Activated CD4-positive, alpha-beta memory T cell treated with anti-CD3 and anti-CD28 coated beads for 36 hours (primary cell): ENCODE results near the gene MLXIP. TPM values are rescaled to one million over a fixed set of nuclear protein-coding genes. Genes with fewer than 3 reads are reported as not detected.

ENCODE experiments used
- CTCF ChIA-PET: fragments of 350-600 bp; sonication (Branson Sonifier 250); formaldehyde crosslinking; loops from one replicate; lab custom pipeline; 2021; ENCODE audit warnings: antibody characterized with exemption, inconsistent platforms; lab: Charles Lee
- POLR2A ChIA-PET: fragments of 350-600 bp; sonication (Branson Sonifier 250); formaldehyde crosslinking; loops from one replicate; lab custom pipeline; 2021; ENCODE audit warnings: antibody characterized with exemption; lab: Charles Lee
- DNase-seq: peaks from one replicate; pipeline ENCODE4 v3.0.0-alpha.2; 2020
- H3K27ac Mint-ChIP-seq: one replicate; pipeline ENCODE4 v1.8.0; 2021; ENCODE audit warnings: mixed read lengths
- H3K27me3 Mint-ChIP-seq: one replicate; pipeline ENCODE4 v1.8.0; 2021; ENCODE audit warnings: mixed read lengths
- H3K36me3 Mint-ChIP-seq: one replicate; pipeline ENCODE4 v1.8.0; 2021; ENCODE audit warnings: mixed read lengths
- H3K4me1 Mint-ChIP-seq: one replicate; pipeline ENCODE4 v1.8.0; 2021; ENCODE audit warnings: low read depth, mixed read lengths
- H3K4me3 Mint-ChIP-seq: one replicate; pipeline ENCODE4 v1.8.0; 2021; ENCODE audit warnings: mild to moderate bottlenecking, mixed read lengths
- H3K9me3 Mint-ChIP-seq: one replicate; pipeline ENCODE4 v1.8.0; 2021; ENCODE audit warnings: mixed read lengths
- intact Hi-C: fragments of 100-400 bp; cut with micrococcal nuclease; formaldehyde crosslinking; loops from one replicate; pipeline ENCODE4 v1.15.1; 2023
- total RNA-seq, 2 experiments: library from RNA; stranded (reverse); gene quantifications; one replicate each; pipeline ENCODE4 v1.2.3, GENCODE V29; 2021

MLXIP gene
- total RNA-seq, 2 experiments from 2014 or later, result 17.5 to 19.6 TPM

- peak overlapping the region; percentile 14 for H3K4me3 Mint-ChIP-seq
Measured at GRCh38 chr12:122067548-122067947, 11.0 kb upstream of the MLXIP start.

GRCh38 chr12:122067966-122068365, 10.6 kb upstream of the MLXIP start:
- H3K4me1 Mint-ChIP-seq, result peaks cover 10% of the 10 kb centered on the region
- intact Hi-C loops, result no loop called here
- H3K9me3 Mint-ChIP-seq, result no peaks in the 10 kb centered on the region
- peak overlapping the region; percentile 14 for H3K4me3 Mint-ChIP-seq
- DNase-seq, result peak; percentile 53
- no peak overlapping the region for H3K27ac Mint-ChIP-seq
- ChIA-PET CTCF (interaction anchor here (0.9 to 4.7 kb wide), 3 partner anchors 11 to 55 kb away, joined by 3 to 25 read pairs (median 14); partner anchors contain the start of gene MLXIP), POLR2A (no interaction called here)
- H3K36me3 Mint-ChIP-seq, result no peaks in the 10 kb centered on the region
- no peaks in the 10 kb centered on the region for H3K27me3 Mint-ChIP-seq

More at GRCh38 chr12:122067548-122067947, 11.0 kb upstream of the MLXIP start:
- intact Hi-C loops, result no loop called here
- Mint-ChIP-seq H3K27ac (no peak overlapping the region), H3K27me3 (no peaks in the 10 kb centered on the region), H3K36me3 (no peaks in the 10 kb centered on the region), H3K9me3 (no peaks in the 10 kb centered on the region), H3K4me1 (peaks cover 10% of the 10 kb centered on the region)
- CTCF ChIA-PET, result interaction anchor here (0.8 to 4.7 kb wide), 3 partner anchors 13 to 56 kb away, joined by 6 to 25 read pairs (median 14); no protein-coding TSS in a partner anchor
- no peak for DNase-seq
- POLR2A ChIA-PET, result no interaction called here

GRCh38 chr12:122072031-122072970, 6.3 kb upstream of the MLXIP start:
- no peaks in the 10 kb centered on the region for H3K27me3 Mint-ChIP-seq
- intact Hi-C loops, result no loop called here
- ChIA-PET POLR2A (no interaction called here), CTCF (no interaction called here)
- no peaks in the 10 kb centered on the region for H3K36me3 Mint-ChIP-seq
- no peak overlapping the region for H3K27ac Mint-ChIP-seq
- H3K4me1 Mint-ChIP-seq, result peaks cover 18% of the 10 kb centered on the region
- no peak overlapping the region for H3K4me3 Mint-ChIP-seq
- no peak for DNase-seq
- no peaks in the 10 kb centered on the region for H3K9me3 Mint-ChIP-seq

GRCh38 chr12:122073815-122074214, 4.7 kb upstream of the MLXIP start:
- no peak for DNase-seq
- H3K36me3 Mint-ChIP-seq, result no peaks in the 10 kb centered on the region
- no peak overlapping the region for H3K27ac Mint-ChIP-seq
- intact Hi-C loops, result no loop called here
- ChIA-PET POLR2A (no interaction called here), CTCF (interaction anchor here (1.2 kb wide), 1 partner anchor 50 kb away, joined by 3 read pairs; no protein-coding TSS in a partner anchor)
- H3K4me1 Mint-ChIP-seq, result peaks cover 12% of the 10 kb centered on the region
- H3K4me3 Mint-ChIP-seq, result no peak overlapping the region
- H3K27me3 Mint-ChIP-seq, result no peaks in the 10 kb centered on the region
- H3K9me3 Mint-ChIP-seq, result no peaks in the 10 kb centered on the region

GRCh38 chr12:122076743-122077495, 1.6 kb upstream of the MLXIP start:
- Mint-ChIP-seq H3K9me3 (no peaks in the 10 kb centered on the region), H3K27me3 (no peaks in the 10 kb centered on the region), H3K36me3 (no peaks in the 10 kb centered on the region), H3K4me1 (peaks cover 32% of the 10 kb centered on the region), H3K4me3 (no peak overlapping the region), H3K27ac (no peak overlapping the region)
- ChIA-PET POLR2A (no interaction called here), CTCF (interaction anchor here (1.0 to 2.3 kb wide), 2 partner anchors 10 to 23 kb away, joined by 3 to 5 read pairs; no protein-coding TSS in a partner anchor)
- DNase-seq, result peak; percentile 62
- intact Hi-C loops, result no loop called here

- Mint-ChIP-seq H3K4me3 (peak overlapping the region; percentile 83), H3K4me1 (peaks cover 51% of the 10 kb centered on the region), H3K36me3 (peaks cover 4% of the 10 kb centered on the region), H3K27me3 (no peaks in the 10 kb centered on the region), H3K9me3 (no peaks in the 10 kb centered on the region), H3K27ac (peak overlapping the region; percentile 8)
- intact Hi-C loops, result loop anchor here (2.0 kb wide), 1 partner anchor 190 kb away; the partner anchor contains the start of gene PSMD9
- ChIA-PET POLR2A (interaction anchor here (0.6 to 1.1 kb wide), 2 partner anchors 20 to 30 kb away, joined by 3 to 4 read pairs; no protein-coding TSS in a partner anchor), CTCF (interaction anchor here (1.1 kb wide), 1 partner anchor 11 kb away, joined by 3 read pairs; no protein-coding TSS in a partner anchor)
- peak; percentile 48 for DNase-seq
Measured at GRCh38 chr12:122079033-122079531, 526 bp downstream of the MLXIP start.

GRCh38 chr12:122079532-122080081, 1.1 kb downstream of the MLXIP start:
- intact Hi-C loops, result loop anchor here (2.0 to 5.0 kb wide), 4 partner anchors 43 to 287 kb away; partner anchors contain the start of genes PSMD9 and RHOF
- Mint-ChIP-seq H3K4me1 (peaks cover 51% of the 10 kb centered on the region), H3K4me3 (peak overlapping the region; percentile 83)

GRCh38 chr12:122080149-122081082, 1.9 kb downstream of the MLXIP start:
- Mint-ChIP-seq H3K9me3 (no peaks in the 10 kb centered on the region), H3K27me3 (no peaks in the 10 kb centered on the region), H3K27ac (peak overlapping the region; percentile 76), H3K4me1 (peaks cover 51% of the 10 kb centered on the region), H3K4me3 (peak overlapping the region; percentile 83), H3K36me3 (peaks cover 6% of the 10 kb centered on the region)
- intact Hi-C loops, result loop anchor here (1.0 to 5.0 kb wide), 4 partner anchors 28 to 288 kb away; partner anchors contain the start of gene RHOF
- ChIA-PET POLR2A (interaction anchor here (0.8 to 1.9 kb wide), 5 partner anchors 25 to 146 kb away, joined by 3 to 8 read pairs (median 4); partner anchors contain the start of gene DIABLO), CTCF (interaction anchor here (0.7 to 3.8 kb wide), 7 partner anchors 16 to 340 kb away, joined by 3 to 34 read pairs (median 3); no protein-coding TSS in a partner anchor)
- peak; percentile 52 for DNase-seq

More at GRCh38 chr12:122079532-122080081, 1.1 kb downstream of the MLXIP start:
- CTCF ChIA-PET, result interaction anchor here (1.5 to 3.8 kb wide), 3 partner anchors 22 to 44 kb away, joined by 3 to 34 read pairs (median 11); no protein-coding TSS in a partner anchor
- no peaks in the 10 kb centered on the region for H3K9me3 Mint-ChIP-seq
- POLR2A ChIA-PET, result interaction anchor here (1.9 kb wide), 1 partner anchor 88 kb away, joined by 5 read pairs; no protein-coding TSS in a partner anchor
- peaks cover 6% of the 10 kb centered on the region for H3K36me3 Mint-ChIP-seq
- peak overlapping the region; percentile 8 for H3K27ac Mint-ChIP-seq
- no peak for DNase-seq
- no peaks in the 10 kb centered on the region for H3K27me3 Mint-ChIP-seq

GRCh38 chr12:122081083-122081696, 2.6 kb downstream of the MLXIP start:
- H3K27ac Mint-ChIP-seq, result peak overlapping the region; percentile 76
- peaks cover 59% of the 10 kb centered on the region for H3K4me1 Mint-ChIP-seq
- H3K4me3 Mint-ChIP-seq, result peak overlapping the region; percentile 61
- H3K27me3 Mint-ChIP-seq, result no peaks in the 10 kb centered on the region
- H3K36me3 Mint-ChIP-seq, result peaks cover 10% of the 10 kb centered on the region
- DNase-seq, result peak; percentile 59
- POLR2A ChIA-PET, result interaction anchor here (0.7 to 1.9 kb wide), 7 partner anchors 17 to 145 kb away, joined by 3 to 8 read pairs (median 4); partner anchors contain the start of gene DIABLO
- CTCF ChIA-PET, result interaction anchor here (0.9 to 3.8 kb wide), 5 partner anchors 15 to 109 kb away, joined by 3 to 34 read pairs (median 3); no protein-coding TSS in a partner anchor
- intact Hi-C loops, result loop anchor here (1.0 to 5.0 kb wide), 4 partner anchors 27 to 289 kb away; partner anchors contain the start of gene RHOF
- H3K9me3 Mint-ChIP-seq, result no peaks in the 10 kb centered on the region
